ENCODE results near the gene ARAP1.

ARAP1 gene

GRCh38 chr11:72680624-72681158, 71.5 kb downstream of the ARAP1 start:
- Histone ChIP-seq H3K9ac (ENCODE audit: low read length) (no peak overlapping the region), H3K79me2 (ENCODE audit: low read length) (no peaks in the 10 kb centered on the region), H3K4me1 (ENCODE audit: low read length) (no peaks in the 10 kb centered on the region), H3K36me3 (replicated peaks; ENCODE audit: insufficient read depth, low read length) (no peaks in the 10 kb centered on the region), H3K9me3 (replicated peaks; ENCODE audit: insufficient read depth, low read length) (no peaks in the 10 kb centered on the region), H3K9me2 (replicated peaks; ENCODE audit: insufficient read depth, low read length) (no peaks in the 10 kb centered on the region), H3K27ac (ENCODE audit: low read length) (no peak overlapping the region), H4K20me1 (ENCODE audit: insufficient read depth, low read length) (0 out of 2 replicates have a peak, but pooled peaks cover 4% of the 10 kb centered on the region), H3F3A (ENCODE audit: insufficient read depth, low read length) (no peaks in the 10 kb centered on the region), H3K4me2 (ENCODE audit: low read depth, low read length) (no peak overlapping the region), H3K4me3 (ENCODE audit: low read length) (no peak overlapping the region), H2AFZ (ENCODE audit: low read length) (no peak overlapping the region), H3K27me3 (replicated peaks; ENCODE audit: insufficient read depth, low read length) (peaks cover 28% of the 10 kb centered on the region)
- TF ChIP-seq EZH2 (optimal IDR thresholded peaks at IDR 0.05; ENCODE audit: low read depth, low read length) (no peak), EZH2phosphoT487 (IDR thresholded peaks at IDR 0.05; ENCODE audit: low read length) (no peak)
- TF ChIP-seq, protein P1, sequence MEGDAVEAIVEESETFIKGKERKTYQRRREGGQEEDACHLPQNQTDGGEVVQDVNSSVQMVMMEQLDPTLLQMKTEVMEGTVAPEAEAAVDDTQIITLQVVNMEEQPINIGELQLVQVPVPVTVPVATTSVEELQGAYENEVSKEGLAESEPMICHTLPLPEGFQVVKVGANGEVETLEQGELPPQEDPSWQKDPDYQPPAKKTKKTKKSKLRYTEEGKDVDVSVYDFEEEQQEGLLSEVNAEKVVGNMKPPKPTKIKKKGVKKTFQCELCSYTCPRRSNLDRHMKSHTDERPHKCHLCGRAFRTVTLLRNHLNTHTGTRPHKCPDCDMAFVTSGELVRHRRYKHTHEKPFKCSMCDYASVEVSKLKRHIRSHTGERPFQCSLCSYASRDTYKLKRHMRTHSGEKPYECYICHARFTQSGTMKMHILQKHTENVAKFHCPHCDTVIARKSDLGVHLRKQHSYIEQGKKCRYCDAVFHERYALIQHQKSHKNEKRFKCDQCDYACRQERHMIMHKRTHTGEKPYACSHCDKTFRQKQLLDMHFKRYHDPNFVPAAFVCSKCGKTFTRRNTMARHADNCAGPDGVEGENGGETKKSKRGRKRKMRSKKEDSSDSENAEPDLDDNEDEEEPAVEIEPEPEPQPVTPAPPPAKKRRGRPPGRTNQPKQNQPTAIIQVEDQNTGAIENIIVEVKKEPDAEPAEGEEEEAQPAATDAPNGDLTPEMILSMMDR (IDR thresholded peaks at IDR 0.05; ENCODE audit: low read length): no peak
- DNase-seq: no peak

GRCh38 chr11:72679869-72680268, 72.3 kb downstream of the ARAP1 start:
- DNase-seq: no peak
- H3K4me3 ChIP-seq (ENCODE audit: low read length): no peak overlapping the region
- no peaks in the 10 kb centered on the region for H3K9me3 ChIP-seq (replicated peaks; ENCODE audit: insufficient read depth, low read length)
- H3K27ac ChIP-seq (ENCODE audit: low read length): no peak overlapping the region
- no peaks in the 10 kb centered on the region for H3F3A ChIP-seq (ENCODE audit: insufficient read depth, low read length)
- H3K4me2 ChIP-seq (ENCODE audit: low read depth, low read length): no peak overlapping the region
- no peak overlapping the region for H2AFZ ChIP-seq (ENCODE audit: low read length)
- no peaks in the 10 kb centered on the region for H3K36me3 ChIP-seq (replicated peaks; ENCODE audit: insufficient read depth, low read length)
- H3K9ac ChIP-seq (ENCODE audit: low read length): no peak overlapping the region
- H3K4me1 ChIP-seq (ENCODE audit: low read length): no peaks in the 10 kb centered on the region
- no peaks in the 10 kb centered on the region for H3K9me2 ChIP-seq (replicated peaks; ENCODE audit: insufficient read depth, low read length)
- TF ChIP-seq EZH2 (optimal IDR thresholded peaks at IDR 0.05; ENCODE audit: low read depth, low read length) (no peak), EZH2phosphoT487 (IDR thresholded peaks at IDR 0.05; ENCODE audit: low read length) (no peak)
- TF ChIP-seq, protein P1 (IDR thresholded peaks at IDR 0.05; ENCODE audit: low read length): no peak
- no peaks in the 10 kb centered on the region for H3K79me2 ChIP-seq (ENCODE audit: low read length)
- H3K27me3 ChIP-seq (replicated peaks; ENCODE audit: insufficient read depth, low read length): peaks cover 36% of the 10 kb centered on the region
- 0 out of 2 replicates have a peak, but pooled peaks cover 4% of the 10 kb centered on the region for H4K20me1 ChIP-seq (ENCODE audit: insufficient read depth, low read length)

- Histone ChIP-seq H3K4me1 (ENCODE audit: low read length) (no peaks in the 10 kb centered on the region), H3F3A (ENCODE audit: insufficient read depth, low read length) (no peaks in the 10 kb centered on the region), H3K9me3 (replicated peaks; ENCODE audit: insufficient read depth, low read length) (no peaks in the 10 kb centered on the region), H3K9ac (ENCODE audit: low read length) (no peak overlapping the region), H3K79me2 (ENCODE audit: low read length) (no peaks in the 10 kb centered on the region), H3K4me3 (ENCODE audit: low read length) (no peak overlapping the region), H3K27ac (ENCODE audit: low read length) (no peak overlapping the region), H3K36me3 (replicated peaks; ENCODE audit: insufficient read depth, low read length) (no peaks in the 10 kb centered on the region), H3K27me3 (replicated peaks; ENCODE audit: insufficient read depth, low read length) (peaks cover 50% of the 10 kb centered on the region), H2AFZ (ENCODE audit: low read length) (no peak overlapping the region), H3K9me2 (replicated peaks; ENCODE audit: insufficient read depth, low read length) (no peaks in the 10 kb centered on the region), H3K4me2 (ENCODE audit: low read depth, low read length) (no peak overlapping the region), H4K20me1 (ENCODE audit: insufficient read depth, low read length) (0 out of 2 replicates have a peak, but pooled peaks cover 3% of the 10 kb centered on the region)
- TF ChIP-seq EZH2 (optimal IDR thresholded peaks at IDR 0.05; ENCODE audit: low read depth, low read length): no peak
- no peak for DNase-seq
These were observed 73.7 kb downstream of the ARAP1 start for GRCh38 chr11:72678524-72678923.

GRCh38 chr11:72676861-72677341, 75.3 kb downstream of the ARAP1 start:
- Histone ChIP-seq H3K9ac (ENCODE audit: low read length) (no peak overlapping the region), H3K27ac (ENCODE audit: low read length) (no peak overlapping the region), H3K4me3 (ENCODE audit: low read length) (no peak overlapping the region), H3K9me2 (replicated peaks; ENCODE audit: insufficient read depth, low read length) (no peaks in the 10 kb centered on the region), H3K27me3 (replicated peaks; ENCODE audit: insufficient read depth, low read length) (peaks cover 59% of the 10 kb centered on the region), H3K4me2 (ENCODE audit: low read depth, low read length) (no peak overlapping the region), H3F3A (ENCODE audit: insufficient read depth, low read length) (no peaks in the 10 kb centered on the region), H3K36me3 (replicated peaks; ENCODE audit: insufficient read depth, low read length) (no peaks in the 10 kb centered on the region), H3K4me1 (ENCODE audit: low read length) (no peaks in the 10 kb centered on the region), H3K9me3 (replicated peaks; ENCODE audit: insufficient read depth, low read length) (no peaks in the 10 kb centered on the region), H3K79me2 (ENCODE audit: low read length) (no peaks in the 10 kb centered on the region), H4K20me1 (ENCODE audit: insufficient read depth, low read length) (no peaks in the 10 kb centered on the region), H2AFZ (ENCODE audit: low read length) (no peak overlapping the region)
- peak; percentile 38 for DNase-seq
- TF ChIP-seq, protein P1 (IDR thresholded peaks at IDR 0.05; ENCODE audit: low read length): no peak
- TF ChIP-seq EZH2phosphoT487 (IDR thresholded peaks at IDR 0.05; ENCODE audit: low read length) (no peak), EZH2 (optimal IDR thresholded peaks at IDR 0.05; ENCODE audit: low read depth, low read length) (no peak)
